GM12878 (cell line): ENCODE results near the gene HNRNPA2B1. TPM values are rescaled to one million over a fixed set of nuclear protein-coding genes. Genes with fewer than 3 reads are reported as not detected.

Experiments used
- BCL11A ChIP-seq: IDR thresholded peaks from 2 replicates; pipeline ENCODE4 v1.6.1; 2011; ENCODE audit warnings: low read depth, low read length
- BMI1 ChIP-seq: fragments of 450-650 bp; IDR thresholded peaks from 2 replicates; pipeline ENCODE4 v1.6.1; 2016; ENCODE audit warnings: mild to moderate bottlenecking, moderate library complexity, borderline replicate concordance
- CBFB ChIP-seq: IDR thresholded peaks from 2 replicates; pipeline ENCODE4 v1.6.1; 2016; ENCODE audit warnings: antibody characterized with exemption, low read depth
- CREB1 ChIP-seq: IDR thresholded peaks from 2 replicates; pipeline ENCODE4 v1.6.1; 2012; ENCODE audit warnings: low read depth, mild to moderate bottlenecking, inconsistent platforms
- EGR1 ChIP-seq, 2 experiments: IDR thresholded peaks; 1 replicate in 1 of 2; 2 replicates in 1 of 2; pipeline ENCODE4 v1.6.1; 2011 to 2012; ENCODE audit warnings: low read depth in 2 of 2, low read length in 2 of 2, borderline replicate concordance in 1 of 2, mild to moderate bottlenecking in 1 of 2, moderate library complexity in 1 of 2
- IKZF1 ChIP-seq: fragments of 450-650 bp; conservative IDR thresholded peaks from 2 replicates; pipeline ENCODE4 v1.6.1; 2017; ENCODE audit warnings: antibody characterized with exemption, mild to moderate bottlenecking
- IKZF2 ChIP-seq, 2 experiments: fragments of 450-650 bp; IDR thresholded peaks; 2 replicates each; pipeline ENCODE4 v1.6.1; 2017; ENCODE audit warnings: mild to moderate bottlenecking in 2 of 2, moderate library complexity in 2 of 2
- JUNB ChIP-seq: IDR thresholded peaks from 2 replicates; pipeline ENCODE4 v1.6.1; 2016; ENCODE audit warnings: antibody characterized with exemption, mild to moderate bottlenecking
- PAX8 ChIP-seq: fragments of 450-650 bp; IDR thresholded peaks from 2 replicates; pipeline ENCODE4 v1.6.1; 2017; ENCODE audit warnings: mild to moderate bottlenecking, moderate library complexity
- POLR2A ChIP-seq: IDR thresholded peaks from 2 replicates; pipeline ENCODE4 v1.6.1; 2011; ENCODE audit warnings: low read depth, mild to moderate bottlenecking, low read length
- POLR2AphosphoS2 ChIP-seq: IDR thresholded peaks from 2 replicates; pipeline ENCODE4 v1.6.1; 2011; ENCODE audit warnings: low read depth, mild to moderate bottlenecking, low read length, improper control_type of control experiment, moderate library complexity
- RELA ChIP-seq: fragments of 450-650 bp; IDR thresholded peaks from 2 replicates; pipeline ENCODE4 v1.8.0; 2014; ENCODE audit warnings: borderline replicate concordance; ENCODE audit not compliant: partially characterized antibody
- RUNX3 ChIP-seq: IDR thresholded peaks from 2 replicates; pipeline ENCODE4 v1.6.1; 2012; ENCODE audit warnings: low read length, inconsistent platforms
- SMAD1 ChIP-seq: fragments of 450-650 bp; IDR thresholded peaks from 2 replicates; pipeline ENCODE4 v1.6.1; 2018; ENCODE audit warnings: mild to moderate bottlenecking, low read depth; ENCODE audit not compliant: partially characterized antibody
- SMAD5 ChIP-seq: IDR thresholded peaks from 2 replicates; pipeline ENCODE4 v1.6.1; 2016; ENCODE audit warnings: antibody characterized with exemption, low read depth
- SP1 ChIP-seq: IDR thresholded peaks from one replicate; pipeline ENCODE4 v1.6.1; 2011; ENCODE audit warnings: low read depth, low read length
- SPI1 ChIP-seq: IDR thresholded peaks from 2 replicates; pipeline ENCODE4 v1.6.1; 2011; ENCODE audit warnings: low read depth, mild to moderate bottlenecking, low read length, moderate library complexity, borderline replicate concordance; ENCODE audit not compliant: insufficient read depth
- SUZ12 ChIP-seq: fragments of 200-600 bp; sonication (generic); IDR thresholded peaks from one replicate; pipeline ENCODE4 v1.6.1; 2018; ENCODE audit warnings: antibody characterized with exemption, mild to moderate bottlenecking; ENCODE audit not compliant: unreplicated experiment
- WRNIP1 ChIP-seq: IDR thresholded peaks from 2 replicates; pipeline ENCODE4 v1.6.1; 2011; ENCODE audit warnings: low read depth, low read length, improper control_type of control experiment, borderline replicate concordance
- ZBED1 ChIP-seq: IDR thresholded peaks from 2 replicates; pipeline ENCODE4 v1.6.1; 2016; ENCODE audit warnings: borderline replicate concordance
- polyA plus RNA-seq, 11 experiments: library from polyadenylated mRNA; depleted of rRNA in 4 of 11; unstranded in 6 of 11; stranded (reverse) in 5 of 11; fragments of >200 nt; fragmentation: Nextera tagmentation in 4 of 11; fragmentation: Illumina TruSeq in 1 of 11; extraction: Ambion mirVana in 4 of 11; extraction: Trizol in 1 of 11; gene quantifications; 1 replicate in 1 of 11; 2 replicates in 10 of 11; pipeline versions ENCODE4 v1.2.1 to v1.2.3, GENCODE V29; 2011 to 2016; ENCODE audit warnings: inconsistent platforms in 2 of 11, missing spikeins in 2 of 11, low read depth in 1 of 11
- total RNA-seq, 4 experiments: library from RNA; depleted of rRNA in 3 of 4; stranded (reverse); fragments of >200 nt in 3 of 4; fragmentation: Illumina TruSeq in 1 of 4; extraction: Trizol in 1 of 4; gene quantifications; 2 replicates each; pipeline versions ENCODE4 v1.2.1 to v1.2.3, GENCODE V29; 2013 to 2021
- TF ChIP-seq, protein P1 (sequence below): fragments of 450-650 bp; IDR thresholded peaks from 2 replicates; pipeline ENCODE4 v1.6.1; 2017; ENCODE audit warnings: low read depth, mild to moderate bottlenecking, moderate library complexity
- TF ChIP-seq, protein P2 (sequence below): IDR thresholded peaks from 2 replicates; pipeline ENCODE4 v1.6.1; 2012; ENCODE audit warnings: low read depth, low read length, improper control_type of control experiment
- TF ChIP-seq, protein P3 (sequence below): fragments of 450-650 bp; IDR thresholded peaks from 2 replicates; pipeline ENCODE4 v1.6.1; 2017; ENCODE audit warnings: mild to moderate bottlenecking, moderate library complexity
- TF ChIP-seq, protein P4 (sequence below): IDR thresholded peaks from 2 replicates; pipeline ENCODE4 v1.6.1; 2012; ENCODE audit warnings: low read length, inconsistent platforms

Gene HNRNPA2B1
- total and polyA plus RNA-seq, 10 of the 15 experiments (the other 5 are each of a cell fraction or from before 2014, with no cell fraction given), result 295 to 1,396 (median 932) TPM

DNA sequence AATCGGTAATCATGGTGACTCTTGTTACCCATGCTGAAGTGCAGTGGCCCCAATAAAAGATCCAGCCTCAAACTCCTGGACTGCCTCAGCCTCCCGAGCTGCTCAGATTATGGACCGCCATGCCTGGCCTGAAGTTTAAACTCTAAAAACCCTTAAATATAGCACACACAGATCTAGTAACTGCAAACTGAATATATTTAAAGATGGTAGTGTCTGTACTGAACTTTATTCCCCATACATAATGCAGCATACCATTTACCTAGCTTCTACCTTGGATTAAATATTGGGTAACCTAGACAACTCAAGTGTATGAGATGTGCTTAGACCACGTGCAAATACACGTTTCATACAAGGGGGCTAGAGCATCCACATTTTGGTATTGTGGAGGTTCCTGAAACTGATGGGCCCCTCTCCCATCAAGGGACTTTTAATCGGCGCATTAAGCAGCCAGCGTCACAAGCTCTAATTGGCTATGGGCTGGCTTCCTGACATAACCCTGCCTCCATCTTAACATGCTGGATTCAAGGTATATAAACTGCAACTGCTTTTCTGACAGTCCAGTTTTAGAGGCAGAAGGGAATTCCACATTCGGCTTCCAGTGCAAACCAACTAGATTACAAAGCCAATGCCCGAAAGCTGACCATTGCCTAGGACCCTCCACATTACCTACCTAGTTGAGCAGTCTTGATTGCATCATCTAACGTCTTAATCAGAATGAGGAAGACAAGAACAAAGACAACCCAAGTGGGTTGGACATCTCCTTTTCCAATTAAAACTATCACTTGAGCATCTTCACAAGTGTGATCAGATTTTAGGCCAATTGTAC, 13.0 kb downstream of the HNRNPA2B1 start (continued):
- TF ChIP-seq RELA (no peak), BMI1 (peak; percentile 28), POLR2AphosphoS2 (peak; percentile 89; the same call in 1 of the 2 replicates), CREB1 (0 out of 2 replicates have a peak, but pooled peaks have one; percentile 20), SP1 (no peak), SMAD1 (no peak), POLR2A (peak; percentile 75), SPI1 (no peak), ZBED1 (peak; percentile 91), SMAD5 (peak; percentile 62; the same call in 1 of the 2 replicates), JUNB (no peak), RUNX3 (no peak; the same call in none of the 2 replicates), IKZF2 (IDR thresholded peaks at IDR 0.05) (no peak), CBFB (peak; percentile 59; the same call in 1 of the 2 replicates), WRNIP1 (no peak), EGR1 (IDR thresholded peaks at IDR 0.05; ENCODE audit: borderline replicate concordance in 1 of 2, low read depth in 2 of 2, low read length in 2 of 2) (no peak), SUZ12 (no peak), BCL11A (peak; percentile 3; the same call in 1 of the 2 replicates), IKZF1 (no peak), PAX8 (no peak)
- TF ChIP-seq, protein P1, sequence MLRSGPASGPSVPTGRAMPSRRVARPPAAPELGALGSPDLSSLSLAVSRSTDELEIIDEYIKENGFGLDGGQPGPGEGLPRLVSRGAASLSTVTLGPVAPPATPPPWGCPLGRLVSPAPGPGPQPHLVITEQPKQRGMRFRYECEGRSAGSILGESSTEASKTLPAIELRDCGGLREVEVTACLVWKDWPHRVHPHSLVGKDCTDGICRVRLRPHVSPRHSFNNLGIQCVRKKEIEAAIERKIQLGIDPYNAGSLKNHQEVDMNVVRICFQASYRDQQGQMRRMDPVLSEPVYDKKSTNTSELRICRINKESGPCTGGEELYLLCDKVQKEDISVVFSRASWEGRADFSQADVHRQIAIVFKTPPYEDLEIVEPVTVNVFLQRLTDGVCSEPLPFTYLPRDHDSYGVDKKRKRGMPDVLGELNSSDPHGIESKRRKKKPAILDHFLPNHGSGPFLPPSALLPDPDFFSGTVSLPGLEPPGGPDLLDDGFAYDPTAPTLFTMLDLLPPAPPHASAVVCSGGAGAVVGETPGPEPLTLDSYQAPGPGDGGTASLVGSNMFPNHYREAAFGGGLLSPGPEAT, result no peak
- TF ChIP-seq, protein P2, sequence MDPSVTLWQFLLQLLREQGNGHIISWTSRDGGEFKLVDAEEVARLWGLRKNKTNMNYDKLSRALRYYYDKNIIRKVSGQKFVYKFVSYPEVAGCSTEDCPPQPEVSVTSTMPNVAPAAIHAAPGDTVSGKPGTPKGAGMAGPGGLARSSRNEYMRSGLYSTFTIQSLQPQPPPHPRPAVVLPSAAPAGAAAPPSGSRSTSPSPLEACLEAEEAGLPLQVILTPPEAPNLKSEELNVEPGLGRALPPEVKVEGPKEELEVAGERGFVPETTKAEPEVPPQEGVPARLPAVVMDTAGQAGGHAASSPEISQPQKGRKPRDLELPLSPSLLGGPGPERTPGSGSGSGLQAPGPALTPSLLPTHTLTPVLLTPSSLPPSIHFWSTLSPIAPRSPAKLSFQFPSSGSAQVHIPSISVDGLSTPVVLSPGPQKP, result no peak
- TF ChIP-seq, protein P3, sequence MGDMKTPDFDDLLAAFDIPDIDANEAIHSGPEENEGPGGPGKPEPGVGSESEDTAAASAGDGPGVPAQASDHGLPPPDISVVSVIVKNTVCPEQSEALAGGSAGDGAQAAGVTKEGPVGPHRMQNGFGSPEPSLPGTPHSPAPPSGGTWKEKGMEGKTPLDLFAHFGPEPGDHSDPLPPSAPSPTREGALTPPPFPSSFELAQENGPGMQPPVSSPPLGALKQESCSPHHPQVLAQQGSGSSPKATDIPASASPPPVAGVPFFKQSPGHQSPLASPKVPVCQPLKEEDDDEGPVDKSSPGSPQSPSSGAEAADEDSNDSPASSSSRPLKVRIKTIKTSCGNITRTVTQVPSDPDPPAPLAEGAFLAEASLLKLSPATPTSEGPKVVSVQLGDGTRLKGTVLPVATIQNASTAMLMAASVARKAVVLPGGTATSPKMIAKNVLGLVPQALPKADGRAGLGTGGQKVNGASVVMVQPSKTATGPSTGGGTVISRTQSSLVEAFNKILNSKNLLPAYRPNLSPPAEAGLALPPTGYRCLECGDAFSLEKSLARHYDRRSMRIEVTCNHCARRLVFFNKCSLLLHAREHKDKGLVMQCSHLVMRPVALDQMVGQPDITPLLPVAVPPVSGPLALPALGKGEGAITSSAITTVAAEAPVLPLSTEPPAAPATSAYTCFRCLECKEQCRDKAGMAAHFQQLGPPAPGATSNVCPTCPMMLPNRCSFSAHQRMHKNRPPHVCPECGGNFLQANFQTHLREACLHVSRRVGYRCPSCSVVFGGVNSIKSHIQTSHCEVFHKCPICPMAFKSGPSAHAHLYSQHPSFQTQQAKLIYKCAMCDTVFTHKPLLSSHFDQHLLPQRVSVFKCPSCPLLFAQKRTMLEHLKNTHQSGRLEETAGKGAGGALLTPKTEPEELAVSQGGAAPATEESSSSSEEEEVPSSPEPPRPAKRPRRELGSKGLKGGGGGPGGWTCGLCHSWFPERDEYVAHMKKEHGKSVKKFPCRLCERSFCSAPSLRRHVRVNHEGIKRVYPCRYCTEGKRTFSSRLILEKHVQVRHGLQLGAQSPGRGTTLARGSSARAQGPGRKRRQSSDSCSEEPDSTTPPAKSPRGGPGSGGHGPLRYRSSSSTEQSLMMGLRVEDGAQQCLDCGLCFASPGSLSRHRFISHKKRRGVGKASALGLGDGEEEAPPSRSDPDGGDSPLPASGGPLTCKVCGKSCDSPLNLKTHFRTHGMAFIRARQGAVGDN, result no peak
- TF ChIP-seq, protein P4, sequence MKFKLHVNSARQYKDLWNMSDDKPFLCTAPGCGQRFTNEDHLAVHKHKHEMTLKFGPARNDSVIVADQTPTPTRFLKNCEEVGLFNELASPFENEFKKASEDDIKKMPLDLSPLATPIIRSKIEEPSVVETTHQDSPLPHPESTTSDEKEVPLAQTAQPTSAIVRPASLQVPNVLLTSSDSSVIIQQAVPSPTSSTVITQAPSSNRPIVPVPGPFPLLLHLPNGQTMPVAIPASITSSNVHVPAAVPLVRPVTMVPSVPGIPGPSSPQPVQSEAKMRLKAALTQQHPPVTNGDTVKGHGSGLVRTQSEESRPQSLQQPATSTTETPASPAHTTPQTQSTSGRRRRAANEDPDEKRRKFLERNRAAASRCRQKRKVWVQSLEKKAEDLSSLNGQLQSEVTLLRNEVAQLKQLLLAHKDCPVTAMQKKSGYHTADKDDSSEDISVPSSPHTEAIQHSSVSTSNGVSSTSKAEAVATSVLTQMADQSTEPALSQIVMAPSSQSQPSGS, result 0 out of 2 replicates have a peak, but pooled peaks have one; percentile 10
